ENCODE data around the gene AS3MT. TPM values are rescaled to one million over a fixed set of nuclear protein-coding genes. Genes with fewer than 3 reads are reported as not detected.
A peak's percentile ranks its signal among the peaks of the same experiment; 100 is the strongest.
"Not testable (repeated sequence)": the region's sequence is repeated elsewhere in the genome, so short reads cannot be mapped to it uniquely, and the experiment has no call there.

AS3MT gene
- polyA plus RNA-seq, 3 donors = 19.2 to 22.8 (median 19.5) TPM

GRCh38 chr10:102853237-102853636, 16.0 kb upstream of the AS3MT start:
- DNase-seq (ENCODE audit: low read depth in 3 of 3, low spot score in 2 of 3) = not testable (repeated sequence)

- not testable (repeated sequence) for DNase-seq (ENCODE audit: low read depth in 3 of 3, low spot score in 2 of 3)
Measured at GRCh38 chr10:102855731-102856436, 13.4 kb upstream of the AS3MT start.

GRCh38 chr10:102856758-102857424, 12.4 kb upstream of the AS3MT start:
- DNase-seq (ENCODE audit: low read depth in 3 of 3, low spot score in 2 of 3) = no peak

- no peak for DNase-seq (ENCODE audit: low read depth in 3 of 3, low spot score in 2 of 3)
Measured at GRCh38 chr10:102859911-102860310, 9.4 kb upstream of the AS3MT start.

GRCh38 chr10:102863660-102864059, 5.6 kb upstream of the AS3MT start:
- DNase-seq (ENCODE audit: low read depth in 3 of 3, low spot score in 2 of 3) = no peak

- DNase-seq (ENCODE audit: low read depth in 3 of 3, low spot score in 2 of 3) = no peak
Measured at GRCh38 chr10:102865620-102866019, 3.6 kb upstream of the AS3MT start.

- peak in 1 of 3 donors; percentile 3 for DNase-seq (ENCODE audit: low read depth in 3 of 3, low spot score in 2 of 3)
Measured at GRCh38 chr10:102868911-102869257, 386 bp upstream of the AS3MT start.

GRCh38 chr10:102870221-102870620, 951 bp downstream of the AS3MT start:
- DNase-seq (ENCODE audit: low read depth in 3 of 3, low spot score in 2 of 3) = no peak

GRCh38 chr10:102872163-102872562, 2.9 kb downstream of the AS3MT start:
- DNase-seq (ENCODE audit: low read depth in 3 of 3, low spot score in 2 of 3) = no peak

- DNase-seq (ENCODE audit: low read depth in 3 of 3, low spot score in 2 of 3) = no peak
Measured at GRCh38 chr10:102876747-102877153, 7.5 kb downstream of the AS3MT start.

GRCh38 chr10:102878629-102879028, 9.4 kb downstream of the AS3MT start:
- DNase-seq (ENCODE audit: low read depth in 3 of 3, low spot score in 2 of 3) = no peak

GRCh38 chr10:102880256-102880655, 11.0 kb downstream of the AS3MT start:
- DNase-seq (ENCODE audit: low read depth in 3 of 3, low spot score in 2 of 3) = no peak

- DNase-seq (ENCODE audit: low read depth in 3 of 3, low spot score in 2 of 3) = no peak
Measured at GRCh38 chr10:102888048-102888447, 18.8 kb downstream of the AS3MT start.

- DNase-seq (ENCODE audit: low read depth in 3 of 3, low spot score in 2 of 3) = no peak
Measured at GRCh38 chr10:102894466-102895213, 25.4 kb downstream of the AS3MT start.

GRCh38 chr10:102900006-102900405, 30.7 kb downstream of the AS3MT start:
- DNase-seq (ENCODE audit: low read depth in 3 of 3, low spot score in 2 of 3) = no peak

- DNase-seq (ENCODE audit: low read depth in 3 of 3, low spot score in 2 of 3) = no peak
Measured at GRCh38 chr10:102904346-102904745, 35.1 kb downstream of the AS3MT start.

- DNase-seq (ENCODE audit: low read depth in 3 of 3, low spot score in 2 of 3) = no peak
Measured at GRCh38 chr10:102906507-102906906, 37.2 kb downstream of the AS3MT start.

GRCh38 chr10:102914781-102915180, 45.5 kb downstream of the AS3MT start:
- no peak for DNase-seq (ENCODE audit: low read depth in 3 of 3, low spot score in 2 of 3)

- no peak for DNase-seq (ENCODE audit: low read depth in 3 of 3, low spot score in 2 of 3)
Measured at GRCh38 chr10:102916173-102916572, 46.9 kb downstream of the AS3MT start.

- no peak for DNase-seq (ENCODE audit: low read depth in 3 of 3, low spot score in 2 of 3)
Measured at GRCh38 chr10:102917314-102917961, 48.2 kb downstream of the AS3MT start.
